ENCODE results near the gene CPNE6. TPM values are rescaled to one million over a fixed set of nuclear protein-coding genes. Genes with fewer than 3 reads are reported as not detected.

CPNE6 gene
- total RNA-seq, 1 experiment from 2014 or later = not detected

GRCh38 chr14:24051176-24051788, 20.1 kb upstream of the CPNE6 start:
- H3K23ac ChIP-seq (ENCODE audit: insufficient read length, low read depth, low read length) = no peak overlapping the region
- Mint-ChIP-seq H3K4me3 (peak overlapping the region; percentile 73 to 82), H3K27me3 (ENCODE audit: low read depth) (peaks cover 8% of the 10 kb centered on the region), H3K27ac (peak overlapping the region; percentile 24 to 85 (median 79); a peak in 4 of 7 replicates), H3K9me3 (no peaks in the 10 kb centered on the region; a peak in 1 of 5 replicates), H3K4me1 (peaks cover 15 to 23% of the 10 kb centered on the region in 2 experiments), H3K36me3 (ENCODE audit: insufficient read depth in 1 of 3, low read depth in 3 of 3) (peaks cover 0 to 6% (median 0%) of the 10 kb centered on the region in 3 experiments; a peak in 4 of 7 replicates)
- no CpG with 5 or more reads among the region's 20 CpGs for WGBS (ENCODE audit: extremely low coverage, insufficient read length, low lambda C conversion rate)
- no peaks in the 10 kb centered on the region for H3K9me3 ChIP-seq (ENCODE audit: control insufficient read depth, low read depth, low read length)
- H3K27me3 ChIP-seq (ENCODE audit: insufficient read depth, low read length) = no peaks in the 10 kb centered on the region
- H3K9ac ChIP-seq (ENCODE audit: extremely low read depth, insufficient read length, low read length) = no peak overlapping the region
- H2BK20ac ChIP-seq (ENCODE audit: low read depth, low read length, poor library complexity, severe bottlenecking) = no peak overlapping the region
- peak; percentile 51 for DNase-seq
- no peak overlapping the region for H2BK15ac ChIP-seq (ENCODE audit: low read depth, low read length)
- no peak overlapping the region for H3K4ac ChIP-seq (ENCODE audit: low read depth, low read length)
- peak overlapping the region; percentile 67; the same call in 1 of the 2 replicates for H3K14ac ChIP-seq (ENCODE audit: insufficient read depth, low read length)
- no peak overlapping the region for H3K56ac ChIP-seq (ENCODE audit: insufficient read length, low read depth, low read length)
- H4K20me1 ChIP-seq (ENCODE audit: control insufficient read depth, insufficient read depth, insufficient read length) = no peaks in the 10 kb centered on the region
- H2AFZ ChIP-seq (ENCODE audit: low read length) = no peak overlapping the region
- H3K4me2 ChIP-seq (ENCODE audit: insufficient read depth, insufficient read length, low read length) = peak overlapping the region; percentile 76
- no peak overlapping the region for H2AK5ac ChIP-seq (ENCODE audit: insufficient read length, low read length)
- H2BK12ac ChIP-seq (ENCODE audit: insufficient read length, low read depth, low read length) = no peak overlapping the region
- H3K23me2 ChIP-seq (ENCODE audit: insufficient read length, low read depth, low read length, poor library complexity, severe bottlenecking) = peaks cover 8% of the 10 kb centered on the region
- H3K79me2 ChIP-seq (ENCODE audit: insufficient read depth, low read length) = no peaks in the 10 kb centered on the region
- H4K8ac ChIP-seq (replicated peaks; ENCODE audit: insufficient read length, low read depth, low read length) = no peak overlapping the region
- H3K4me1 ChIP-seq (ENCODE audit: insufficient read depth, low read length) = no peaks in the 10 kb centered on the region
- no peaks in the 10 kb centered on the region for H3K79me1 ChIP-seq (ENCODE audit: insufficient read depth, low read depth, low read length, poor library complexity, severe bottlenecking)
- no peak overlapping the region for H4K91ac ChIP-seq (ENCODE audit: insufficient read length, low read depth, low read length)
- H2BK120ac ChIP-seq (ENCODE audit: low read depth, low read length, poor library complexity, severe bottlenecking) = no peak overlapping the region
- H3K27ac ChIP-seq (ENCODE audit: insufficient read length, low read depth, low read length) = no peak overlapping the region
- TF ChIP-seq CTCF (conservative IDR thresholded peaks at IDR 0.05) = no peak
- no peak overlapping the region for H4K5ac ChIP-seq (ENCODE audit: insufficient read length, low read depth, low read length)
- H2BK5ac ChIP-seq (ENCODE audit: insufficient read length, low read length) = no peak overlapping the region
- no peak overlapping the region for H3K18ac ChIP-seq (ENCODE audit: insufficient read length, low read depth, low read length)
- H3T11ph ChIP-seq (ENCODE audit: low read length) = no peak overlapping the region

Data from H9 (cell line).